Sciatic nerve (tissue), 2 donors: ENCODE results near the gene GALK2. TPM values are rescaled to one million over a fixed set of nuclear protein-coding genes. Genes with fewer than 3 reads are reported as not detected.
A peak's percentile ranks its signal among the peaks of the same experiment; 100 is the strongest.
"Not testable (repeated sequence)": the region's sequence is repeated elsewhere in the genome, so short reads cannot be mapped to it uniquely, and the experiment has no call there.

ENCODE experiments used
- ATAC-seq: fragments of 200-7000 bp; cut with Tn5 transposase; one replicate; pipeline ENCODE4 v1.9.1; 2020; ENCODE audit warnings: mild to moderate bottlenecking, moderate library complexity
- DNase-seq: peaks from one replicate; pipeline ENCODE4 v3.0.0-alpha.2; 2020; ENCODE audit warnings: low spot score
- intact Hi-C: fragments of 100-400 bp; cut with DNase I; formaldehyde crosslinking; loops from one replicate; pipeline ENCODE4 v1.14.2; 2022
- total RNA-seq: library from RNA; stranded (reverse); fragmentation: NEBNext Ultra II Directional; extraction: Animal tissue kit (Norgen Biotek cat#: 25700); gene quantifications from one replicate; pipeline ENCODE4 v1.2.1, GENCODE V29; 2021
- donor health status: DM: no; HTN: no; CAD: no.
- donor health status: DM: no; HTN: no; CAD: no.

Gene GALK2
- total RNA-seq, 1 donor from 2014 or later = 50.2 TPM

DNA sequence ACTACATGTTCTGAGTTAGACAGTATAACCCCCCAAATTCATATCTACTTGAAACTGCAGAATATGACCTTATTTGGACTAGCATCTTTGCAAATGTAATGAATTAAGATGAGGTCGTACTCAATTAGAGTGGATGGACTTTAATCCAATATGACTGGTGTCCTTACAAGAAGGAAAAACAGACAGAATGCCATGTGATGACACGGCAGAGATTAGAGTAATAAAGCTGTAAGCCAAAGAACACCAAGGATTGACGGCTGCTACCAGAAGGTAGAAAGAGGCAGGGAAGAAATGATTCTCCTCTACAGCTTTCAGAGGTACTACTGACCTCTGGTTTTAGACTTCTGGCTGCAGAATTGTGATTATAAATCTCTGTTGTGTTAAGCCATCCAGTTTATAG is 30.3 kb downstream of the GALK2 start:
- DNase-seq (no peak), ATAC-seq (no peak)
- intact Hi-C loops = no loop called here

GRCh38 chr15:49208102-49208501 is 38.1 kb downstream of the GALK2 start:
- ATAC-seq, intact Hi-C loops: not testable (repeated sequence)

DNA sequence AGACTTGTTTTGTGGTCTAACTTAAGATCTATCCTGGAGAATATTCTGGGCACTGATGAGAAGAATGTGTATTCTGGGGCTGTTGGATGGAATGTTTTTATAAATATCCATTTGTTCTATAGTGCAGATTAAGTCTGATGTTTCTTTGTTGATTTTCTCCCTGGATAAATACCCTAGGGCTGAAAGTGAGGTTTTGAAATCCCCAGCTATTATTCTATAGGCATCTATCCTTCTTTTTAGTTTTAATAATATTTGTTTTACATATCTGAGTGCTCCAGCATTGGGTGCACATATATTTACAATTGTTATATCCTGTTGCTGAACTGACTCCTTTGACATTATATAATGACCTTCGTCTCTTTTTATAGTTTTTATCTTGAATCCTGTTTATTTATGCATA is 42.9 kb downstream of the GALK2 start:
- intact Hi-C loops = no loop called here
- DNase-seq = no peak
- no peak for ATAC-seq

More at GRCh38 chr15:49208102-49208501, 38.1 kb downstream of the GALK2 start:
- DNase-seq = not testable (repeated sequence)

GRCh38 chr15:49215768-49216739 is 46.0 kb downstream of the GALK2 start:
- no peak for DNase-seq
- intact Hi-C loops = no loop called here
- ATAC-seq = no peak

DNA sequence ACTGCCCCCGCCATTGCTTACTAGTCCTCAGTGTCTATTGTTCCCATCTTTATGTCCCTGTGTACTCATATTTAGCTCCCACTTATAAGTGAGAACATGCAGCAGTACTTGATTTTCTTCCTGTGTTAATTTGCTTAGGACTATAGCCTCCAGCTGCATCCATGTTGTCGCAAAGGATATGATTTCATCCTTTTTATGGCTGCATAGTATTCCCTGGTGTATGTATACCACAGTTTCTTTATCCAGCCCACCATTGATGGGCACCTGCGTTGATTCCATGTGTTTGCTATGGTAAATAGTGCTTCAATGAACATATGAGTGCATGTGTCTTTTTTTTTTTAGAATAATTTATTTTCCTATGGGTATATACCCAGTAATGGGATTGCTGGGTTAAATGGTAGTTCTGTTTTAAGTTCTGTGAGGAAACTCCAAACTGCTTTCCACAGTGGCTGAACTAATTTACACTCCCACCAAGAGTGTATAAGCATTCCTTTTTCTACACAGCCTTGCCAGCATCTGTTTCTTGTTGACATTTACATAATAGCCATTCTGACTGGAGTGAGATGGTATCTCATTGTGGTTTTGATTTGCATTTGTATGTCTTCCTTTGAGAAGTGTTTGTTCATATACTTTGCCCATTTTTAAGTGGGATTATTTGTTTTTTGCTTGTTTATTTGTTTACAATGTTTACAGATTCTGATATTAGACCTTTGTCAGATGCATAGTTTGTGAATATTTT is 53.7 kb downstream of the GALK2 start:
- DNase-seq (no peak), ATAC-seq (no peak)
- intact Hi-C loops = no loop called here

DNA sequence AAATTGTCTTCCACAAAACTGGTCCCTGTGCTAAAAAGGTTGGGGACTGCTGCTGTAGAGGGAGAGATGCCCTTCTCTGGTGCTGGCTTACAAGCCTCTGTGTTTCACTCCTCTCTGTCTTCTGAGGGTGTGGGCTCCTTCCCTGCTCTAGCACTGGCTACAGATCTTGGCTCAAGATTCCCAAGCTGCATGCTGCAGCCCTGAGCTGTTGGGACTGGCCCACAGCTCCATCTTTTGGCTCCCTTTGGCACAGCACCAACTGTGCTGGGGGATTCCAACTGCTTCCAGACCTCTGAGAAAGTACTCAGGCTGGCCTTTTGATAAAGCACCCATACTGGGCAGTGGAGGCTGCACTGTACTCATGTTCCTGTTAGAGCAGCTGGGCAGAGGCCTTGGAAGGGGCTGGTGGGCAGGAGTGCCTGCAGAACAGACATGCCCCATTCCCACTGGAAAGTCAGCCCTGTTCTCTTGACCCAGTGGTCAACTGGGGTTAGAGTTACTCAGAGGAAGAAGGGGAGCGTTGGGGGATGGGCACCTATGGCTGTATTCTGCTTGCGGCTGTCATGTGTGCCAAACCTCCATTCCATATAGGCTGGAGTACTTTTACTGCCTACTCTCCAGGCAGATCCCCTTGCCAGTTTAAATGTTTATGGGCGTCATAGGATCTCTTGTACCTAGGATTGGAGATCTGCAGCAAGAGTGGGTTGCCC is 55.7 kb downstream of the GALK2 start:
- intact Hi-C loops = no loop called here
- ATAC-seq (peak; percentile 55), DNase-seq (no peak)

GRCh38 chr15:49227602-49228001 is 57.6 kb downstream of the GALK2 start:
- no peak for DNase-seq
- intact Hi-C loops = no loop called here
- ATAC-seq = no peak

GRCh38 chr15:49229922-49230321 is 59.9 kb downstream of the GALK2 start:
- no peak for DNase-seq
- ATAC-seq = no peak
- intact Hi-C loops = no loop called here

DNA sequence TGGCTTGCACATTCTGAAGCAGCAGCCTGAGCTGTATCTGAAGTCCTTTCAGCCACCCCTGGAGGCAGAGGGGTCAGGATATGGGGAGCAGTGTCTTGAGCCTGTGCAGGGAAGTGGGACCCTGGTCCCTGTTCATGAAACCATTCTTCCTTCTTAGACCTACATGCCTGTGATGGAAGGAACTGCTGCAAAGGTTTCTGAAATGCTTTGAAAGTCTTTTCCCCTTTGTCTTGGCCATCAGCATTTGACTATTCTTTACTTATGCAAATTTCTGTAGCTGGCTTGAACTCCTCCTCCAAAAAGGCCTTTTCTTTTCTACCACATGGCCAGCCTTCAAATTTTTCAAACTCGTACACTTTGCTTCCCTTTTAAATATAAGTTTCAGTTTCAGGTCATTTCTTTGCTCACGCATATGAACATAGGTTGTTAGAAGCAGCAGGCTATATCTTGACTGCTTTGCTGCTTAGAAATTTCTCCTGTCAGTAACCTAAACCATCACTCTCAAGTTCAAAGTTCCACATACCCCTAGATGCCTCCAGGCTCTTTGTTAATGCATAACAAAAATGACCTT is 62.3 kb downstream of the GALK2 start:
- intact Hi-C loops = no loop called here
- DNase-seq (no peak), ATAC-seq (no peak)

DNA sequence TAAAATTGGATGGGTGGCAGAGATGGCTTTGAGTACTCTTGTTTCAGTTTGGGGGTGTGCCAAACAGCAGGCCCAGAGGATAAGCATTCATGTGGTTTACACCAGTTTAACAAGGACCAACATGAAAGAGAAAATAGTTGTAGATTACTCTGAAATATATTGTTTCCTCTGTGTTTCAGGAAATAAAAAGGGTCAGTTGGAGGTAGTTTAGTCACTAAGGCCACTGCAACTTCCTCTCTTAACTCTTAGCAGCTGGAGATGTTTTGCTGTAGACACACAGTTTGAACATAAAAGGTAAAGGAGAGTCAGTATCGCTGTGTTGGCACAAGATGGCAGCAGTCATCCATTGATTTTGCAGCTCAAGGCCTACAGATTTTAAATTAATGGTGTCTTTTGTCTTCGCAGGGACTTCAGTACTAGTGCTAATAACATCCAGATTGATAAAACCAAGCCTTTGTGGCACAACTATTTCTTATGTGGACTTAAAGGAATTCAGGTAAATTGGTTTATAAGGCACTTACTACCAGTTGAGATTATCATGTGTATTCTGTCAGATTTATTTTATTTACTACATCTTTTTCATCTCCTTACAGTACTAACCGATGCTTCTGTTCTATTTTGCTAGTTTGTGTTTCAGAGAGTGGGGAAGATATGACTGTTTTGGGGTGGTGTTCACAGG is 65.5 kb downstream of the GALK2 start:
- DNase-seq (peak; percentile 64), ATAC-seq (peak; percentile 95)
- intact Hi-C loops = no loop called here

- no peak for ATAC-seq
- no peak for DNase-seq
- intact Hi-C loops = no loop called here
Measured at GRCh38 chr15:49236869-49237268, 66.8 kb downstream of the GALK2 start.

DNA sequence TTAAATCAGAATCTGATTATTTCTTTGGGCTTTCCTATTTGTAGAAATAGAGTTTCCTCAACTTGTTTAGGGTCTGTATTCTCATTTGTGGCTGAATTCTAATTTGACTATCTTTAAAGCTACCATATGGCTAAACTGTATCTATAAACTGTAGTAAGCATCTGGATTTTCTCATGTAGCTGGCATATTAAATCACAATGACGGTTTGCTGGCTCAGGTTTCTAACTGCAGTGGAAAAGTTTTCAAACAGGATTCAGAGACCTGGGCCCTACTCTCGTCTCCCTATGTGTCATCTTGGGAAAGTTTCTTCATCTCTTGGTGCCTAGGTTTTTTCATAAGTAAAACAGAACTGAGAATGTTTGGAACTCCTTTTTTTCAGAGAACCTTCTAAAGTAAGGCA is 68.3 kb downstream of the GALK2 start:
- intact Hi-C loops = no loop called here
- no peak for ATAC-seq
- DNase-seq = no peak

DNA sequence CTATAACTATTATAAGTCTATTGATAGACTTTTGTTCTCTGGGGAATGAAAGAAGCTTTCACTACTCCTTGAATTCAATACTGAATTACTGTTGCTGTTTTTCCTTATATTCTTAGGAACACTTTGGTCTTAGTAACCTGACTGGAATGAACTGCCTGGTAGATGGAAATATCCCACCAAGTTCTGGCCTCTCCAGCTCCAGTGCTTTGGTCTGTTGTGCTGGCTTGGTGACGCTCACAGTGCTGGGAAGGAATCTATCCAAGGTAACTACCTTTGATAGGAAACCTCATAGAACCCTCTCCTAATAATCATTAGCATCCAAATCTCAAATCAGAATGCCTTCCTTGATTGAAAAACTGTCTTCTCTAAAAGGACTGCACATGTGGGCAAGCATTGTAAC is 69.1 kb downstream of the GALK2 start:
- no peak for ATAC-seq
- DNase-seq = no peak
- intact Hi-C loops = no loop called here

DNA sequence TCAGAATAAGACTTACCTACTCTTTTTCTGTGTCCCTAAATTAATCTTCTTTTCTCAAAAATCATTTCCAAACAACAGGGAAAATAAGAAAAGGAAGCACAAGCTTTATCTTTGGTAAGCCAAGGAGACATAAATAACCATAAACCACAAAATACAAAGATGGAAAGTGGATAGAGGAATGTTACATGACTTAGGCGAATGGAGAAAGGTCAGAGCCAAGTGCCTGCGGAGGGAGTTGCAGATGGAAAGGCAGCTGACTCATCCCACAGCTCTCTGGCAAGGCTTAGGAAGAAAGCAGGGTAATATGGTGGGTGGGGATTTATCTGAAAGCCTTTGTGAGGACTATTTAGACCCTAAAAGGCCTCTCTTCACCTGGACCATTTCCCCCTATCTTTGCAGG is 72.8 kb downstream of the GALK2 start:
- DNase-seq (no peak), ATAC-seq (peak; percentile 59)
- intact Hi-C loops = loop anchor here (10.0 kb wide), 1 partner anchor 172 kb away; no protein-coding TSS in a partner anchor

GRCh38 chr15:49247556-49248110 is 77.6 kb downstream of the GALK2 start:
- intact Hi-C loops = loop anchor here (10.0 kb wide), 1 partner anchor 167 kb away; no protein-coding TSS in a partner anchor
- ATAC-seq (peak; percentile 51), DNase-seq (no peak)

GRCh38 chr15:49248291-49248690 is 78.2 kb downstream of the GALK2 start:
- no peak for ATAC-seq
- intact Hi-C loops = loop anchor here (10.0 kb wide), 1 partner anchor 167 kb away; no protein-coding TSS in a partner anchor
- DNase-seq = no peak

- intact Hi-C loops = no loop called here
- ATAC-seq = no peak
- no peak for DNase-seq
Measured at GRCh38 chr15:49255966-49256759, 86.1 kb downstream of the GALK2 start.
